Measurements from ENCODE around the gene SPOCK3.

SPOCK3 gene

GRCh38 chr4:166687828-166688227, 546.5 kb downstream of the SPOCK3 start:
- no peak for DNase-seq (ENCODE audit: low read depth in 1 of 2, low spot score in 1 of 2)
